22Rv1 (cell line): ENCODE measurements around the gene KRTAP10-2.

ENCODE experiments used
- ZFX ChIP-seq: fragments of 450-650 bp; IDR thresholded peaks from 2 replicates; pipeline ENCODE4 v1.6.1; 2017; ENCODE audit warnings: antibody characterized with exemption, borderline replicate concordance
- TF ChIP-seq, protein P1 (sequence below): fragments of 450-650 bp; IDR thresholded peaks from 2 replicates; pipeline ENCODE4 v1.5.1; 2017; ENCODE audit warnings: mild to moderate bottlenecking

DNA sequence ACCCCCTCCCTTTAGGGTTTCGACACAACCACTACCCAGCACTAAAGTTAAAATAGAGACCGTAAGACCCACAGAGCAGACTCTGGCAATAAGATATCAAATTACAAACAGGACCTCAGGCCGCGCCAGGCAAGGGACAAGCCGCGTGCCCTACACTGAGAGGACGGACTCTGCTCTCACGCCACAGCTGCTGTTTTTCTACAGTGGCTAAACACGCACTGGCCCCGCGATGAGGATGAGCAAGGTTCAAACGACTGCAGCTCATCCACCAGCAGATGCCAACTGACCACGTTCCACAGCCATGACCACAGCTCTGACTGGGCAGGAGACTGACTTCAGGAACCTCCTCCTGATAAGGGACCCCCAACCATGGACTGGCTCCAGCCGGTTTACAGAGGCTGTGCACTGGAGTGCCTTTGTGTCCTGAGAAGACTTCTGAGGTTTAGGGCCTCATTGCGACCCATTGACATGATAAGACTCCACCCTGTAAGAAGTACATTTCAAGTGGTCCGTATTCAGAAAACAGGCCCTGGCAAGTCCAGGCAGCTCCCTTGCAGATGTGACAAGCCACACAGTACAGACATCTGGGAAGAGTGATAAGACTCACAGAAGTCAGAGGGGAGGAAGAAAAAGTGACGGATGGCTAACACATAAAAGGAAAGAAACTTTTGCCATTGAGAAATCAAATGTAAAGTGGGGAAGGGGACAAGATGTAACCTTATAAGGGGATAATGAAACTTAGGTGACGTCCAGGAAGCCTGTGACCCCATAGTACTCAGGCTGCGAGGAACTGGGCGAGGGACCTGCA, 42.5 kb upstream of the KRTAP10-2 start:
- TF ChIP-seq, protein P1, sequence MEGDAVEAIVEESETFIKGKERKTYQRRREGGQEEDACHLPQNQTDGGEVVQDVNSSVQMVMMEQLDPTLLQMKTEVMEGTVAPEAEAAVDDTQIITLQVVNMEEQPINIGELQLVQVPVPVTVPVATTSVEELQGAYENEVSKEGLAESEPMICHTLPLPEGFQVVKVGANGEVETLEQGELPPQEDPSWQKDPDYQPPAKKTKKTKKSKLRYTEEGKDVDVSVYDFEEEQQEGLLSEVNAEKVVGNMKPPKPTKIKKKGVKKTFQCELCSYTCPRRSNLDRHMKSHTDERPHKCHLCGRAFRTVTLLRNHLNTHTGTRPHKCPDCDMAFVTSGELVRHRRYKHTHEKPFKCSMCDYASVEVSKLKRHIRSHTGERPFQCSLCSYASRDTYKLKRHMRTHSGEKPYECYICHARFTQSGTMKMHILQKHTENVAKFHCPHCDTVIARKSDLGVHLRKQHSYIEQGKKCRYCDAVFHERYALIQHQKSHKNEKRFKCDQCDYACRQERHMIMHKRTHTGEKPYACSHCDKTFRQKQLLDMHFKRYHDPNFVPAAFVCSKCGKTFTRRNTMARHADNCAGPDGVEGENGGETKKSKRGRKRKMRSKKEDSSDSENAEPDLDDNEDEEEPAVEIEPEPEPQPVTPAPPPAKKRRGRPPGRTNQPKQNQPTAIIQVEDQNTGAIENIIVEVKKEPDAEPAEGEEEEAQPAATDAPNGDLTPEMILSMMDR, result no peak
- no peak for TF ChIP-seq ZFX
